Activated T-helper 9 cell treated with anti-CD3 and anti-CD28 coated beads, Interleukin-2, amount 50 U/mL, for 16 hours (primary cell): ENCODE data around the gene PCDHB10.
"Not testable (repeated sequence)": the region's sequence is repeated elsewhere in the genome, so short reads cannot be mapped to it uniquely, and the experiment has no call there.

Experiments
- DNase-seq: peaks from one replicate; pipeline ENCODE4 v3.0.0-alpha.2; 2020; ENCODE audit warnings: low read depth

PCDHB10 gene

DNA sequence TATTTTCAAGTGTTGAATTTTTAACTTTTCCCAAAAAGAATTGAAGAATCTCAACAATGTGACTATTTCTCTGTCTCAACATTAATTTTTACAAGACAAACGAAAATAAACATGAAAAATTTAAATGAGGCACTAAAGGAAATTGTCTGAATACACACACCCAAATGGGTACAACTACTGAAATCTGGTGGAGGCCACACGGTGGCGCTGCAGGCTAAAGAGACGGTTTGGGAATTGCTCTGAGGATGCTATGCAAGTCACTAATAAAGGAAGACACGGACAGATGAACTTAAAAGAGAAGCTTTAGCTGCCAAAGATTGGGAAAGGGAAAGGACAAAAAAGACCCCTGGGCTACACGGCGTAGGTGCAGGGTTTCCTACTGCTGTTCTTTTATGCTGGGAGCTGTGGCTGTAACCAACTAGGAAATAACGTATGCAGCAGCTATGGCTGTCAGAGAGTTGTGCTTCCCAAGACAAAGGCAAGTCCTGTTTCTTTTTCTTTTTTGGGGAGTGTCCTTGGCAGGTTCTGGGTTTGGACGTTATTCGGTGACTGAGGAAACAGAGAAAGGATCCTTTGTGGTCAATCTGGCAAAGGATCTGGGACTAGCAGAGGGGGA, at the start of gene PCDHB10:
Gene PCDHB10, plus strand, starts transcription at position 244 of the 616 bp plus-strand sequence. Its CDS starts 200 bp downstream, at position 444.
- DNase-seq, result no peak

DNA sequence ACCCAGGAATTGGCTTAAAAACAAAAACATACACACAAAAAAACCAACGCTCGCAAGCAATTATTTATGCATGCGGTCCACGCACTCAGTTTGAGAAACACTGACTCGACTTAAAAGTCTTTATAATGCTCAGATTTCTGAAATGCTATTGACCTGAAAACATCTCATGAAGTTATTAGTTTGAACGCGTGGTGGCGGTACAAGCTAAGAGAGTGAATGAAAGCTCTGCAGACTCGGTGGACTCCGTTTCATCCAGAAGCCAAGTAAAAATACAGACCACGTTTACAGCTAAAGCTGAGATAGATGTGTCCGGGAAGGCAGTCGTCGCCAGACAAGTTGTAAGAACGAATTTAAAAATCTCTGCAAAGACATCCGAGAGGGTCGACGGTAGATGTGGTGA, 42.3 kb upstream of the PCDHB10 start, which contains the start of gene PCDHB6:
Gene PCDHB6, plus strand, starts transcription at position 246 of the 400 bp plus-strand sequence. CDS start 201 bp downstream, outside the sequence.
- no peak for DNase-seq

GRCh38 chr5:141150224-141150992, 41.7 kb upstream of the PCDHB10 start:
- DNase-seq, result no peak

- no peak for DNase-seq
Measured at GRCh38 chr5:141150993-141151325, 41.2 kb upstream of the PCDHB10 start.

DNA sequence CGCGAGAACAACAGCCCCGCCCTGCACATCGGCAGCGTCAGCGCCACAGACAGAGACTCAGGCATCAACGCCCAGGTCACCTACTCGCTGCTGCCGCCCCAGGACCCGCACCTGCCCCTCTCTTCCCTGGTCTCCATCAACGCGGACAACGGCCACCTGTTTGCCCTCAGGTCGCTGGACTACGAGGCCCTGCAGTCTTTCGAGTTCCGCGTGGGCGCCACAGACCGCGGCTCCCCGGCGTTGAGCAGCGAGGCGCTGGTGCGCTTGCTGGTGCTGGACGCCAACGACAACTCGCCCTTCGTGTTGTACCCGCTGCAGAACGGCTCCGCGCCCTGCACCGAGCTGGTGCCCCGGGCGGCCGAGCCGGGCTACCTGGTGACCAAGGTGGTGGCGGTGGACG, 40.5 kb upstream of the PCDHB10 start:
- not testable (repeated sequence) for DNase-seq

DNA sequence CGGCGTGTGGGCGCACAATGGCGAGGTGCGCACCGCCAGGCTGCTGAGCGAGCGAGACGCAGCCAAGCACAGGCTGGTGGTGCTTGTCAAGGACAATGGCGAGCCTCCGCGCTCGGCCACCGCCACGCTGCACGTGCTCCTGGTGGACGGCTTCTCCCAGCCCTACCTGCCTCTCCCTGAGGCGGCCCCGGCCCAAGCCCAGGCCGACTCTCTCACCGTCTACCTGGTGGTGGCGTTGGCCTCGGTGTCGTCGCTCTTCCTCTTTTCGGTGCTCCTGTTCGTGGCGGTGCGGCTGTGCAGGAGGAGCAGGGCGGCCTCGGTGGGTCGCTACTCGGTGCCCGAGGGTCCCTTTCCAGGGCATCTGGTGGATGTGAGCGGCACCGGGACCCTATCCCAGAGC, 40.1 kb upstream of the PCDHB10 start:
- not testable (repeated sequence) for DNase-seq

GRCh38 chr5:141155540-141156374, 36.4 kb upstream of the PCDHB10 start:
- DNase-seq, result no peak

DNA sequence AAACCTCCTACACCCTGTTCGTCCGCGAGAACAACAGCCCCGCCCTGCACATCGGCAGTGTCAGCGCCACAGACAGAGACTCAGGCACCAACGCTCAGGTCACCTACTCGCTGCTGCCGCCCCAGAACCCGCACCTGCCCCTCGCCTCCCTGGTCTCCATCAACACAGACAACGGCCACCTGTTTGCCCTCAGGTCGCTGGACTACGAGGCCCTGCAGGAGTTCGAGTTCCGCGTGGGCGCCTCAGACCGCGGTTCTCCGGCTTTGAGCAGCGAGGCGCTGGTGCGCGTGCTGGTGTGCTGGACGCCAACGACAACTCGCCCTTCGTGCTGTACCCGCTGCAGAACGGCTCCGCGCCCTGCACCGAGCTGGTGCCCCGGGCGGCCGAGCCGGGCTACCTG, 34.8 kb upstream of the PCDHB10 start:
- DNase-seq, result not testable (repeated sequence)

- not testable (repeated sequence) for DNase-seq
Measured at GRCh38 chr5:141157901-141158300, 34.3 kb upstream of the PCDHB10 start.

- no peak for DNase-seq
Measured at GRCh38 chr5:141172381-141173204, 19.6 kb upstream of the PCDHB10 start, which contains the start of gene PCDHB7. PCDHB7 (plus strand) TSS chr5:141172644; CDS start chr5:141172836, 192 bp downstream.

DNA sequence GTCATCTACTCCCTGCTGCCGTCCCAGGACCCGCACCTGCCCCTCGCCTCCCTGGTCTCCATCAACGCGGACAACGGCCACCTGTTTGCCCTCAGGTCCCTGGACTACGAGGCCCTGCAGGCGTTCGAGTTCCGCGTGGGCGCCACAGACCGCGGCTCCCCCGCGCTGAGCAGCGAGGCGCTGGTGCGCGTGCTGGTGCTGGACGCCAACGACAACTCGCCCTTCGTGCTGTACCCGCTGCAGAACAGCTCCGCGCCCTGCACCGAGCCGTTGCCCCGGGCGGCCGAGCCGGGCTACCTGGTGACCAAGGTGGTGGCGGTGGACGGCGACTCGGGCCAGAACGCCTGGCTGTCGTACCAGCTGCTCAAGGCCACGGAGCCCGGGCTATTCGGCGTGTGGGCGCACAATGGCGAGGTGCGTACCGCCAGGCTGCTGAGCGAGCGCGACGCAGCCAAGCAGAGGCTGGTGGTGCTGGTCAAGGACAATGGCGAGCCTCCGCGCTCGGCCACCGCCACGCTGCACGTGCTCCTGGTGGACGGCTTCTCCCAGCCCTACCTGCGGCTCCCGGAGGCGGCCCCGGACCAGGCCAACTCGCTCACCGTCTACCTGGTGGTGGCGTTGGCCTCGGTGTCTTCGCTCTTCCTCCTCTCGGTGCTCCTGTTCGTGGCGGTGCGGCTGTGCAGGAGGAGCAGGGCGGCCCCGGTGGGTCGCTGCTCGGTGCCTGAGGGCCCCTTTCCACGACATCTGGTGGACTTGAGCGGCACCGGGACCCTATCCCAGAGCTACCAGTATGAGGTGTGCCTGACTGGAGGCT, 17.7 kb upstream of the PCDHB10 start:
- not testable (repeated sequence) for DNase-seq

DNA sequence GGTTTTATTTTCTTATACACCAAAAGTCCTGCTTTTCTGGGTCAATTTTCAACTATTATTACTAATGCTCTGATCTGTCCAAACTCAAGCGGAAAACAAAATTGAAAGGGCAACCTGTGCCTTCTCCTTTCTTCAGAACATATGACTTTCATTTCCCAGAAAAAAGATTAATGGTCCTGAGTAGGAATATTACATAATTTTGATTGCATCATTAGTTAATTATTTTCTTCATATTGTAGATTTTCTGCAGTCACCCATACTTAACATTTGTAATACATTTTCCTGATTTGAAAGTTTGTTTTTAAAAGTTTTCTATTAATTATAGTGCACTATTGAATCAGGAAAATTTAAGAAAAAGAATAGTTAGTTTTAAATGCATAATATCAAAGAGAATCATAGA, 16.2 kb upstream of the PCDHB10 start:
- DNase-seq, result no peak

- not testable (repeated sequence) for DNase-seq
Measured at GRCh38 chr5:141177577-141178191, 14.5 kb upstream of the PCDHB10 start, which contains the start of gene PCDHB8. PCDHB8 (plus strand) TSS chr5:141177790; CDS start chr5:141178035, 245 bp downstream.

DNA sequence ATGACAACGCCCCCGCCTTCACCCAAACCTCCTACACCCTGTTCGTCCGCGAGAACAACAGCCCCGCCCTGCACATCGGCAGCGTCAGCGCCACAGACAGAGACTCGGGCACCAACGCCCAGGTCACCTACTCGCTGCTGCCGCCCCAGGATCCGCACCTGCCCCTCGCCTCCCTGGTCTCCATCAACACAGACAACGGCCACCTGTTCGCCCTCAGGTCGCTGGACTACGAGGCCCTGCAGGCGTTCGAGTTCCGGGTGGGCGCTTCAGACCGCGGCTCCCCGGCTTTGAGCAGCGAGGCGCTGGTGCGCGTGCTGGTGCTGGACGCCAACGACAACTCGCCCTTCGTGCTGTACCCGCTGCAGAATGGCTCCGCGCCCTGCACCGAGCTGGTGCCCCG, 12.8 kb upstream of the PCDHB10 start:
- DNase-seq, result not testable (repeated sequence)

GRCh38 chr5:141179876-141180275, 12.3 kb upstream of the PCDHB10 start:
- not testable (repeated sequence) for DNase-seq

GRCh38 chr5:141180313-141180712, 11.8 kb upstream of the PCDHB10 start:
- no peak for DNase-seq

GRCh38 chr5:141182248-141182647, 9.9 kb upstream of the PCDHB10 start, which contains the start of gene PCDHB16:
PCDHB16 (plus strand) TSS chr5:141182387; CDS start chr5:141182560, 173 bp downstream.
- no peak for DNase-seq

- not testable (repeated sequence) for DNase-seq
Measured at GRCh38 chr5:141184117-141184855, 7.9 kb upstream of the PCDHB10 start.

- DNase-seq, result no peak
Measured at GRCh38 chr5:141186897-141187512, 5.1 kb upstream of the PCDHB10 start, which contains the start of gene PCDHB9. PCDHB9 (plus strand) TSS chr5:141187161; CDS start chr5:141187319, 158 bp downstream.
